GM12878 (cell line): ENCODE measurements around the gene UIMC1. TPM values are rescaled to one million over a fixed set of nuclear protein-coding genes. Genes with fewer than 3 reads are reported as not detected.

Experiments used
- ATAC-seq: fragments of 200-7000 bp; cut with Tn5 transposase; 3 replicates; pipeline ENCODE4 v1.9.1; 2020; ENCODE audit warnings: mild to moderate bottlenecking, moderate library complexity
- BruUV-seq: library from RNA; stranded (reverse); fragments of 400-500 nt; replicated peaks from 2 replicates; lab custom pipeline; 2021; lab: Mats Ljungman, UMichigan
- CTCF ChIA-PET: fragments of 300-600 bp; sonication (Branson Sonifier 250); formaldehyde crosslinking; extraction: SDS; loops from one replicate; lab custom pipeline; 2021; ENCODE audit warnings: inconsistent platforms; lab: Yijun Ruan, JAX
- POLR2A ChIA-PET: fragments of 350-600 bp; formaldehyde crosslinking; extraction: SDS; loops from one replicate; lab custom pipeline; 2021; ENCODE audit warnings: inconsistent platforms; lab: Charles Lee
- RAD21 ChIA-PET: fragments of 300-600 bp; sonication (Branson Sonifier 250); formaldehyde crosslinking; loops from one replicate; lab custom pipeline; 2023; ENCODE audit warnings: antibody characterized with exemption; ENCODE audit not compliant: unreplicated experiment; lab: Charles Lee
- SMC1A ChIA-PET: fragments of 300-600 bp; sonication (Branson Sonifier 250); formaldehyde crosslinking; loops from one replicate; lab custom pipeline; 2023; ENCODE audit not compliant: unreplicated experiment, uncharacterized antibody; lab: Charles Lee
- DNase-seq: peaks from one replicate; pipeline ENCODE4 v3.0.0-alpha.2; 2011; ENCODE audit warnings: low read depth, low spot score
- FAIRE-seq: peaks from 3 replicates; lab custom pipeline; 2011; peaks lifted over from hg19 to GRCh38; lab: Jason Lieb, UNC
- H2AFZ ChIP-seq: 2 replicates; pipeline ENCODE4 v1.6.0; 2011; ENCODE audit warnings: low read depth, low read length, control low read depth; ENCODE audit not compliant: control insufficient read depth
- H3K27ac ChIP-seq: 2 replicates; pipeline ENCODE4 v1.5.1; 2011; ENCODE audit warnings: control low read depth; ENCODE audit not compliant: control insufficient read depth, insufficient read depth
- H3K27me3 ChIP-seq, 2 experiments: replicated peaks in 1 of 2; 2 replicates each; pipeline versions ENCODE4 v1.6.0 to v1.6.1; 2011; ENCODE audit warnings: low read length in 1 of 2; ENCODE audit not compliant: control insufficient read depth in 2 of 2, insufficient read depth in 2 of 2
- H3K36me3 ChIP-seq, 2 experiments: 2 replicates each; pipeline ENCODE4 v1.5.1; 2011; ENCODE audit warnings: low read length in 1 of 2; ENCODE audit not compliant: control insufficient read depth in 2 of 2, insufficient read depth in 2 of 2
- H3K4me1 ChIP-seq: 2 replicates; pipeline ENCODE4 v1.6.1; 2011; ENCODE audit warnings: mild to moderate bottlenecking, low read length, moderate library complexity, mixed read lengths; ENCODE audit not compliant: control insufficient read depth, insufficient read depth
- H3K4me2 ChIP-seq: 2 replicates; pipeline ENCODE4 v1.6.0; 2011; ENCODE audit warnings: control low read depth; ENCODE audit not compliant: control insufficient read depth, insufficient read depth
- H3K4me3 ChIP-seq: fragments of 200-600 bp; sonication (generic); 2 replicates; pipeline ENCODE4 v1.5.1; 2016
- H3K79me2 ChIP-seq: 2 replicates; pipeline ENCODE4 v1.6.0; 2011; ENCODE audit warnings: low read length; ENCODE audit not compliant: control insufficient read depth, insufficient read depth
- H3K9ac ChIP-seq: 2 replicates; pipeline ENCODE4 v1.8.0; 2011; ENCODE audit warnings: low read length, control low read depth, mixed read lengths; ENCODE audit not compliant: control insufficient read depth, insufficient read depth
- H3K9me3 ChIP-seq: replicated peaks from 3 replicates; pipeline ENCODE4 v1.5.1; 2011; ENCODE audit warnings: mild to moderate bottlenecking, low read length; ENCODE audit not compliant: control insufficient read depth, insufficient read depth
- H4K20me1 ChIP-seq: 2 replicates; pipeline ENCODE4 v1.6.0; 2011; ENCODE audit not compliant: control insufficient read depth, insufficient read depth
- CBFB ChIP-seq: IDR thresholded peaks from 2 replicates; pipeline ENCODE4 v1.6.1; 2016; ENCODE audit warnings: antibody characterized with exemption, low read depth
- CBX5 ChIP-seq: sonication (generic); IDR thresholded peaks from 2 replicates; pipeline ENCODE4 v1.6.1; 2016; ENCODE audit warnings: low read depth, moderate library complexity, mild to moderate bottlenecking, inconsistent platforms
- CHD2 ChIP-seq: IDR thresholded peaks from 2 replicates; pipeline ENCODE4 v1.6.1; 2011; ENCODE audit warnings: low read depth, low read length, improper control_type of control experiment, borderline replicate concordance
- EGR1 ChIP-seq, 2 experiments: IDR thresholded peaks; 1 replicate in 1 of 2; 2 replicates in 1 of 2; pipeline ENCODE4 v1.6.1; 2011 to 2012; ENCODE audit warnings: low read depth in 2 of 2, low read length in 2 of 2, borderline replicate concordance in 1 of 2, mild to moderate bottlenecking in 1 of 2, moderate library complexity in 1 of 2
- HDGF ChIP-seq: fragments of 450-650 bp; IDR thresholded peaks from 2 replicates; pipeline ENCODE4 v1.6.1; 2016; ENCODE audit warnings: antibody characterized with exemption
- IKZF2 ChIP-seq, 2 experiments: fragments of 450-650 bp; IDR thresholded peaks; 2 replicates each; pipeline ENCODE4 v1.6.1; 2017; ENCODE audit warnings: mild to moderate bottlenecking in 2 of 2, moderate library complexity in 2 of 2
- JUNB ChIP-seq: IDR thresholded peaks from 2 replicates; pipeline ENCODE4 v1.6.1; 2016; ENCODE audit warnings: antibody characterized with exemption, mild to moderate bottlenecking
- KDM1A ChIP-seq: fragments of 200-600 bp; sonication (generic); IDR thresholded peaks from 2 replicates; pipeline ENCODE4 v1.6.1; 2016; ENCODE audit warnings: borderline replicate concordance
- MEF2B ChIP-seq: fragments of 450-650 bp; IDR thresholded peaks from 2 replicates; pipeline ENCODE4 v1.6.1; 2018; ENCODE audit warnings: mild to moderate bottlenecking, moderate library complexity; ENCODE audit not compliant: partially characterized antibody, poor library complexity, severe bottlenecking
- MXI1 ChIP-seq: fragments of 150-350 bp; IDR thresholded peaks from 2 replicates; pipeline ENCODE4 v1.6.1; 2011; ENCODE audit warnings: low read depth, mild to moderate bottlenecking, inconsistent platforms, low read length, improper control_type of control experiment
- NFIC ChIP-seq: IDR thresholded peaks from 2 replicates; pipeline ENCODE4 v1.6.1; 2012; ENCODE audit warnings: low read depth, mild to moderate bottlenecking, inconsistent platforms, low read length, moderate library complexity
- NFYA ChIP-seq: IDR thresholded peaks from 2 replicates; pipeline ENCODE4 v1.6.1; 2011; ENCODE audit warnings: low read depth, mild to moderate bottlenecking, low read length, improper control_type of control experiment, borderline replicate concordance
- NKRF ChIP-seq: fragments of 450-650 bp; conservative IDR thresholded peaks from 2 replicates; pipeline ENCODE4 v1.6.1; 2017; ENCODE audit warnings: mild to moderate bottlenecking, moderate library complexity
- PAX8 ChIP-seq: fragments of 450-650 bp; IDR thresholded peaks from 2 replicates; pipeline ENCODE4 v1.6.1; 2017; ENCODE audit warnings: mild to moderate bottlenecking, moderate library complexity
- RCOR1 ChIP-seq: conservative IDR thresholded peaks from 2 replicates; pipeline ENCODE4 v1.6.1; 2012; ENCODE audit warnings: low read depth, low read length, improper control_type of control experiment
- STAT3 ChIP-seq: IDR thresholded peaks from 2 replicates; pipeline ENCODE4 v1.6.1; 2011; ENCODE audit warnings: low read depth, low read length, improper control_type of control experiment
- TCF3 ChIP-seq: IDR thresholded peaks from 2 replicates; pipeline ENCODE4 v1.6.1; 2012; ENCODE audit warnings: low read depth, mild to moderate bottlenecking, low read length, borderline replicate concordance; ENCODE audit not compliant: insufficient read depth
- ZBED1 ChIP-seq: IDR thresholded peaks from 2 replicates; pipeline ENCODE4 v1.6.1; 2016; ENCODE audit warnings: borderline replicate concordance
- WGBS: methylation state at CpG from one replicate; pipeline ENCODE4 v1.1.6; 2016; ENCODE audit warnings: low lambda C conversion rate; ENCODE audit not compliant: insufficient replicate concordance, insufficient coverage; ENCODE audit errors: missing lambda C conversion rate; 5-methylcytosine and 5-hydroxymethylcytosine counted together
- in situ Hi-C: fragments of 300-500 bp; cut with MboI; formaldehyde crosslinking; loops from 9 replicates; pipeline ENCODE4 v1.14.3; 2018; ENCODE audit warnings: mixed read lengths
- intact Hi-C: fragments of 100-400 bp; cut with micrococcal nuclease; formaldehyde crosslinking; loops from one replicate; pipeline ENCODE4 v1.14.2; 2022; ENCODE audit not compliant: unreplicated experiment
- polyA plus RNA-seq, 11 experiments: library from polyadenylated mRNA; depleted of rRNA in 4 of 11; unstranded in 6 of 11; stranded (reverse) in 5 of 11; fragments of >200 nt; fragmentation: Nextera tagmentation in 4 of 11; fragmentation: Illumina TruSeq in 1 of 11; extraction: Ambion mirVana in 4 of 11; extraction: Trizol in 1 of 11; gene quantifications; 1 replicate in 1 of 11; 2 replicates in 10 of 11; pipeline versions ENCODE4 v1.2.1 to v1.2.3, GENCODE V29; 2011 to 2016; ENCODE audit warnings: inconsistent platforms in 2 of 11, missing spikeins in 2 of 11, low read depth in 1 of 11
- total RNA-seq, 4 experiments: library from RNA; depleted of rRNA in 3 of 4; stranded (reverse); fragments of >200 nt in 3 of 4; fragmentation: Illumina TruSeq in 1 of 4; extraction: Trizol in 1 of 4; gene quantifications; 2 replicates each; pipeline versions ENCODE4 v1.2.1 to v1.2.3, GENCODE V29; 2013 to 2021

Gene UIMC1
- total and polyA plus RNA-seq, 10 of the 15 experiments (the other 5 are each of a cell fraction or from before 2014, with no cell fraction given) = 16.2 to 51.4 (median 32.7) TPM

- ChIA-PET RAD21 (no interaction called here), CTCF (no interaction called here), SMC1A (no interaction called here), POLR2A (no interaction called here)
- Histone ChIP-seq H3K9me3 (no peaks in the 10 kb centered on the region), H3K36me3 (peaks cover 0 to 3% of the 10 kb centered on the region in 2 experiments; a peak in 1 of 4 replicates), H2AFZ (no peak overlapping the region), H4K20me1 (no peaks in the 10 kb centered on the region; the same call in 1 of the 2 replicates), H3K4me3 (no peak overlapping the region), H3K9ac (no peak overlapping the region), H3K4me2 (no peak overlapping the region), H3K79me2 (peaks cover 68% of the 10 kb centered on the region), H3K27ac (no peak overlapping the region), H3K4me1 (no peaks in the 10 kb centered on the region), H3K27me3 (no peaks in the 10 kb centered on the region)
- BruUV-seq = no TSS peak
- in situ Hi-C loops = no loop called here
- intact Hi-C loops = no loop called here
- DNase-seq (no peak), ATAC-seq (no peak), FAIRE-seq (no peak)
- TF ChIP-seq JUNB (no peak), NFIC (no peak), MXI1 (no peak)
- WGBS = 89% methylated on average over 3 of the region's 3 CpGs
Measured at GRCh38 chr5:176987583-176987982, 19.0 kb downstream of the UIMC1 start.

GRCh38 chr5:176986280-176986679 is 20.3 kb downstream of the UIMC1 start:
- ChIA-PET POLR2A (interaction anchor here (0.6 kb wide), 3 partner anchors 11 to 627 kb away, joined by 4 to 8 read pairs (median 4); no protein-coding TSS in a partner anchor), CTCF (interaction anchor here (1.1 to 1.2 kb wide), 5 partner anchors 12 to 168 kb away, joined by 3 to 5 read pairs (median 4); partner anchors contain the start of gene ZNF346), RAD21 (interaction anchor here (0.7 kb wide), 1 partner anchor 36 kb away, joined by 3 read pairs; no protein-coding TSS in a partner anchor), SMC1A (interaction anchor here (0.6 to 1.8 kb wide), 6 partner anchors 9 to 154 kb away, joined by 3 to 14 read pairs (median 5); partner anchors contain the start of gene ZNF346)
- ATAC-seq = peak; percentile 17; the same call in 2 of the 3 replicates
- H3K79me2 ChIP-seq = peaks cover 56% of the 10 kb centered on the region
- WGBS = 100% methylated on average over 2 of the region's 2 CpGs
- no peak overlapping the region for H3K4me3 ChIP-seq
- BruUV-seq = no TSS peak
- FAIRE-seq = no peak
- H3K27ac ChIP-seq = no peak overlapping the region
- intact Hi-C loops (no loop called here), in situ Hi-C loops (no loop called here)
- no peaks in the 10 kb centered on the region for H3K4me1 ChIP-seq
- no peak overlapping the region for H2AFZ ChIP-seq
- H3K27me3 ChIP-seq = no peaks in the 10 kb centered on the region
- no peak overlapping the region for H3K9ac ChIP-seq
- DNase-seq = no peak
- H3K9me3 ChIP-seq = no peaks in the 10 kb centered on the region
- no peaks in the 10 kb centered on the region; the same call in 1 of the 2 replicates for H4K20me1 ChIP-seq
- no peak overlapping the region for H3K4me2 ChIP-seq
- peaks cover 3 to 10% of the 10 kb centered on the region in 2 experiments; a peak in 3 of 4 replicates for H3K36me3 ChIP-seq
- no peak for TF ChIP-seq STAT3
- TF ChIP-seq EGR1 (IDR thresholded peaks at IDR 0.05; ENCODE audit: borderline replicate concordance in 1 of 2, low read depth in 2 of 2, low read length in 2 of 2) = no peak
- TF ChIP-seq IKZF2 (IDR thresholded peaks at IDR 0.05) = no peak
- TF ChIP-seq TCF3 = no peak
- no peak for TF ChIP-seq HDGF
- TF ChIP-seq PAX8 = no peak
- TF ChIP-seq KDM1A = no peak
- no peak for TF ChIP-seq NFYA
- no peak for TF ChIP-seq RCOR1
- no peak for TF ChIP-seq CHD2
- TF ChIP-seq NKRF = no peak
- TF ChIP-seq CBFB = no peak
- no peak for TF ChIP-seq ZBED1
- TF ChIP-seq CBX5 = no peak
- TF ChIP-seq MEF2B = no peak
